ENCODE measurements around the gene MEX3B.

The MEX3B gene

DNA sequence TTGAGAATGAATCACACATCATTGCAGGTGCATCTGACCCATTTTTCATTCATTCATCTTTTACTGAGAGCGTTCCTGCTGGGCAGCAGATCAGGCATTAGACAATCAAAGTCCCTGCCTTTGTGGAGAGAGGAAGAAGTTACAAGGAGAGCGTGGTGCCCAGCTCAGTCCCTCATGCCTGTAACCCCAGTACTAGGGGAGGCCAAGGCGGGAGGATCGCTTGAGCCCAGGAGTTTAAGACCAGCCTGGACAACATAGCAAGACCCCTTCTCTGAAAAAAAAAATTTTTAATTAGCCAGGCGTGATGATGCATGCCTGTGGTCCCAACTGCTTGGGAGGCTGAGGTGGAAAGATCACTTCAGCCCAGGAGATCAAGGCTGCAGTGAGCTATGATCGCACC, 35.0 kb upstream of the MEX3B start:
- Histone ChIP-seq H3K27me3 (ENCODE audit: insufficient read depth, low read length) (no peaks in the 10 kb centered on the region; the same call in 1 of the 2 replicates), H3K27ac (ENCODE audit: low read depth, low read length, poor library complexity, severe bottlenecking) (no peak overlapping the region), H3K36me3 (ENCODE audit: insufficient read depth, low read length) (no peaks in the 10 kb centered on the region), H3K9me2 (ENCODE audit: low read depth, low read length) (no peaks in the 10 kb centered on the region), H4K20me1 (ENCODE audit: insufficient read depth, low read length) (no peaks in the 10 kb centered on the region), H3K4me1 (ENCODE audit: insufficient read depth, low read length, severe bottlenecking) (no peaks in the 10 kb centered on the region), H3K9me3 (ENCODE audit: low read length) (no peaks in the 10 kb centered on the region), H3K4me2 (ENCODE audit: low read length) (no peak overlapping the region), H3K9ac (ENCODE audit: low read length) (no peak overlapping the region), H3K4me3 (ENCODE audit: low read depth, low read length, poor library complexity, severe bottlenecking) (no peak overlapping the region), H2AFZ (ENCODE audit: low read length) (no peak overlapping the region), H3F3A (ENCODE audit: insufficient read depth, low read length) (no peaks in the 10 kb centered on the region), H3K79me2 (ENCODE audit: insufficient read depth, low read length) (no peaks in the 10 kb centered on the region)
- TF ChIP-seq EZH2 (IDR thresholded peaks at IDR 0.05; ENCODE audit: borderline replicate concordance, low read length), result no peak
- no peak for TF ChIP-seq CTCF (IDR thresholded peaks at IDR 0.05; ENCODE audit: low read length)

GRCh38 chr15:82079736-82080135, 33.9 kb upstream of the MEX3B start:
- TF ChIP-seq EZH2 (IDR thresholded peaks at IDR 0.05; ENCODE audit: borderline replicate concordance, low read length), result no peak
- H3F3A ChIP-seq (ENCODE audit: insufficient read depth, low read length), result no peaks in the 10 kb centered on the region
- no peaks in the 10 kb centered on the region for H4K20me1 ChIP-seq (ENCODE audit: insufficient read depth, low read length)
- no peaks in the 10 kb centered on the region; the same call in 1 of the 2 replicates for H3K27me3 ChIP-seq (ENCODE audit: insufficient read depth, low read length)
- no peaks in the 10 kb centered on the region for H3K9me2 ChIP-seq (ENCODE audit: low read depth, low read length)
- no peaks in the 10 kb centered on the region for H3K9me3 ChIP-seq (ENCODE audit: low read length)
- no peaks in the 10 kb centered on the region for H3K36me3 ChIP-seq (ENCODE audit: insufficient read depth, low read length)
- no peaks in the 10 kb centered on the region for H3K79me2 ChIP-seq (ENCODE audit: insufficient read depth, low read length)
- H2AFZ ChIP-seq (ENCODE audit: low read length), result no peak overlapping the region
- H3K27ac ChIP-seq (ENCODE audit: low read depth, low read length, poor library complexity, severe bottlenecking), result no peak overlapping the region
- H3K4me2 ChIP-seq (ENCODE audit: low read length), result no peak overlapping the region
- H3K4me1 ChIP-seq (ENCODE audit: insufficient read depth, low read length, severe bottlenecking), result no peaks in the 10 kb centered on the region
- H3K9ac ChIP-seq (ENCODE audit: low read length), result no peak overlapping the region
- no peak overlapping the region for H3K4me3 ChIP-seq (ENCODE audit: low read depth, low read length, poor library complexity, severe bottlenecking)

GRCh38 chr15:82074610-82075009, 28.8 kb upstream of the MEX3B start:
- Histone ChIP-seq H3K27ac (ENCODE audit: low read depth, low read length, poor library complexity, severe bottlenecking) (no peak overlapping the region), H2AFZ (ENCODE audit: low read length) (no peak overlapping the region), H3K4me1 (ENCODE audit: insufficient read depth, low read length, severe bottlenecking) (no peaks in the 10 kb centered on the region), H4K20me1 (ENCODE audit: insufficient read depth, low read length) (no peaks in the 10 kb centered on the region), H3K9ac (ENCODE audit: low read length) (no peak overlapping the region), H3K9me2 (ENCODE audit: low read depth, low read length) (no peaks in the 10 kb centered on the region), H3F3A (ENCODE audit: insufficient read depth, low read length) (no peaks in the 10 kb centered on the region), H3K4me3 (ENCODE audit: low read depth, low read length, poor library complexity, severe bottlenecking) (no peak overlapping the region), H3K79me2 (ENCODE audit: insufficient read depth, low read length) (no peaks in the 10 kb centered on the region), H3K9me3 (ENCODE audit: low read length) (peaks cover 6% of the 10 kb centered on the region; the same call in 1 of the 2 replicates), H3K27me3 (ENCODE audit: insufficient read depth, low read length) (peaks cover 4% of the 10 kb centered on the region; the same call in 1 of the 2 replicates), H3K36me3 (ENCODE audit: insufficient read depth, low read length) (no peaks in the 10 kb centered on the region; the same call in 1 of the 2 replicates), H3K4me2 (ENCODE audit: low read length) (no peak overlapping the region)
- TF ChIP-seq EZH2 (IDR thresholded peaks at IDR 0.05; ENCODE audit: borderline replicate concordance, low read length) (no peak), CTCF (IDR thresholded peaks at IDR 0.05; ENCODE audit: low read length) (no peak)

GRCh38 chr15:82072926-82073537, 27.2 kb upstream of the MEX3B start:
- H3K27ac ChIP-seq (ENCODE audit: low read depth, low read length, poor library complexity, severe bottlenecking), result no peak overlapping the region
- H3K4me1 ChIP-seq (ENCODE audit: insufficient read depth, low read length, severe bottlenecking), result no peaks in the 10 kb centered on the region
- H3K79me2 ChIP-seq (ENCODE audit: insufficient read depth, low read length), result no peaks in the 10 kb centered on the region
- H3K9ac ChIP-seq (ENCODE audit: low read length), result no peak overlapping the region
- peaks cover 6% of the 10 kb centered on the region; the same call in 1 of the 2 replicates for H3K9me3 ChIP-seq (ENCODE audit: low read length)
- no peak for TF ChIP-seq CTCF (IDR thresholded peaks at IDR 0.05; ENCODE audit: low read length)
- TF ChIP-seq EZH2 (IDR thresholded peaks at IDR 0.05; ENCODE audit: borderline replicate concordance, low read length), result no peak
- H3K27me3 ChIP-seq (ENCODE audit: insufficient read depth, low read length), result peaks cover 4% of the 10 kb centered on the region; the same call in 1 of the 2 replicates
- no peaks in the 10 kb centered on the region for H3F3A ChIP-seq (ENCODE audit: insufficient read depth, low read length)
- no peaks in the 10 kb centered on the region for H3K9me2 ChIP-seq (ENCODE audit: low read depth, low read length)
- no peak overlapping the region for H3K4me3 ChIP-seq (ENCODE audit: low read depth, low read length, poor library complexity, severe bottlenecking)
- no peaks in the 10 kb centered on the region; the same call in 1 of the 2 replicates for H3K36me3 ChIP-seq (ENCODE audit: insufficient read depth, low read length)
- no peak overlapping the region for H2AFZ ChIP-seq (ENCODE audit: low read length)
- H4K20me1 ChIP-seq (ENCODE audit: insufficient read depth, low read length), result no peaks in the 10 kb centered on the region
- no peak overlapping the region for H3K4me2 ChIP-seq (ENCODE audit: low read length)

Data from OCI-LY1 (cell line).